HG03025 (cell line): Measurements from ENCODE around the gene ACP4.

ENCODE experiments used
- ATAC-seq: cut with Tn5 transposase; IDR thresholded peaks from one replicate; pipeline ENCODE4 v1.9.1; 2021; ENCODE audit warnings: mild to moderate bottlenecking, moderate library complexity; ENCODE audit not compliant: unreplicated experiment, low FRiP score

Gene ACP4

DNA sequence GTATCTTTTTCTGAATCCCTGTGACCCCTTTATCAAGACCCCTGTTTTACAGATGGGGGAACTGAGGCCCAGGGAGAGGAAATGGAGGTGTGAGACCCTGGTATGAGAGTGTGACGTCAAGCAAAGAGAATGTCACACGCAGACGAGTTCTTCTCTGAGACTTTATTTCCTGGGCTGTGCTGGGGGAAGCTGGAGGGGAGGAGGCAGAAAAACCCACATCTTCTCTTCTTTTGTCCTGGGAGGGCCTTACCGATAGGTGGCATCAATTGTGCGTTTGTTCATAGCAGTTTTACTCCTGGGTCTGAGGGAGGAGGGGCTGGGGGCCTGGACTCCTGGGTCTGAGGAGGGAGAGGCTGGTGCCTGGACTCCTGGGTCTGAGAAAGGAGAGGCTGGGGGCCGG is 48.0 kb downstream of the ACP4 start:
- ATAC-seq: no peak

DNA sequence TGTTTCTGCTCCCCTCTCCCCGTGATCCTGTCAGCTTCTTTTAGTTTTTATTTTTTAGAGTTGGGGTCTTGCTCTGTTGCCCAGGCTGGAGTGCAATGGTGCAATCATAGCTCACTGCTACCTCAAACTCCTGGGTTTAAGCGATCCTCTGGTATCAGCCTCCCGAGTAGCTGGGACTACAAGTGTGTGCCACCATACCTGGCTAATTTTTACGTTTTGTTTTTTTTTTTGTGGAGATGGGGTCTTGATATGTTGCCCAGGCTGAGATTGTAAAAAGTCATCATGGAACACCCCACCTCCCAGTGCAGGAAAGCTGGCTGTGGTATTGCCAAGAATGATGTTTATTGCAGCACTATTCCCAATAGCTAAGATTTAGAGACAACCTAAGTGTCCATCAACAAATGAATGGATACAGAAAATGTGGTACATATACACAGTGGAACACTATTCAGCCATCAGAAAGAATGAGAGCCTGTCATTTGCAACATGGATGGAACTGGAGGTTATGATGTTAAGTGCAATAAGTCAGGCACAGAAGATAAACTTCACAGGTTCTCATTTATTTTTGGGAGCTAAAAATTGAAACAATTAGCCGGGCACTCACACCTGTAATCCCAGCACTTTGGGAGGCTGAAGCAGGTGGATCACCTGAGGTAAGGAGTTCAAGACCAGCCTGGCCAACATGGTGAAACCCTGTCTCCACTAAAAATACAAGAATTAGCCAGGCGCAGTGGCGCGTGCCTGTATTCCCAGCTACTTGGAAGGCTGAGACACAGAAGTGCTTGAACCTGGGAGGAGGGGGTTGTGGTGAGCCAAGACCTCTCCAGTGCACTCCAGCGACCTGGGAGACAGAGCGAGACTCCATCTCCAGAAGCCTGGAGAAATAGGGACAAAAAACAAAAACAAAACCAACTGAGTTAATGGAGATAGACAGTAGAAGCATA is 49.8 kb downstream of the ACP4 start:
- ATAC-seq: no peak

DNA sequence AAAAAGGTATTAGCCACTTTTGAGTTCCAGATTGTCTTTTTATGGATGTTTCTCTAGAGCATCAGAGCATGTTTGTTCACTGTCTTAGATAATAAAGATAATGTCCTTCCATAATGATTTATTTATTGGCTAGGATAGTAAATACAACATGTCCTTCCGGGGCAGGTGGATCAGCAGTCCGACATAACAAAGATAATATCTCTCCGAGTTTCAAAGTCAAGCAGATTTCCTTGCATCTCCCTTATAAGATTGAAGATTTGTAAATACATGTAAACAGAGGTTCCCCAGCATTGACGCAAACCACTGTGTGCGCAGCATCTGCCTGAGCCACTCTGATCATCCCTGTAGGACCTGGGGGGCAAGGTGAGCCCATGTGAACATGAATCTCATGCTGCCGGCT is 51.9 kb downstream of the ACP4 start:
- no peak for ATAC-seq

DNA sequence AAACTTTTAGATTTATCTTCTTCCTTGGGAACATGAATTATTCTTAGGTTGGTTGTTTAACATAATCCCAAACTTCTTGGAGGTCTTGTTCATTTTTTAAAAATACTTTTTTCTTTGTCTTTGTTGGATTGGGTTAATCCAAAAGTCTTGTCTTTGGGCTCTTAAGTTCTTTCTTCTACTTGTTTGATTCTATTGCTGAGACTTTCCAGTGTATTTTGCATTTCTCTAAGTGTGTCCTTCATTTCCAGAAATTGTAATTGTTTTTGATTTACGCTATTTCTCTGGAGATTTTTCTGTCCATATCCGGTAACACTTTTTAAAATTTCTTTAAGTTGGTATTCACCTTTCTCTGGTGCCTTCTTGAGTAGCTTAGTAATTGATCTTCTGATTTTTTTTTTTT is 53.0 kb downstream of the ACP4 start:
- ATAC-seq: no peak

DNA sequence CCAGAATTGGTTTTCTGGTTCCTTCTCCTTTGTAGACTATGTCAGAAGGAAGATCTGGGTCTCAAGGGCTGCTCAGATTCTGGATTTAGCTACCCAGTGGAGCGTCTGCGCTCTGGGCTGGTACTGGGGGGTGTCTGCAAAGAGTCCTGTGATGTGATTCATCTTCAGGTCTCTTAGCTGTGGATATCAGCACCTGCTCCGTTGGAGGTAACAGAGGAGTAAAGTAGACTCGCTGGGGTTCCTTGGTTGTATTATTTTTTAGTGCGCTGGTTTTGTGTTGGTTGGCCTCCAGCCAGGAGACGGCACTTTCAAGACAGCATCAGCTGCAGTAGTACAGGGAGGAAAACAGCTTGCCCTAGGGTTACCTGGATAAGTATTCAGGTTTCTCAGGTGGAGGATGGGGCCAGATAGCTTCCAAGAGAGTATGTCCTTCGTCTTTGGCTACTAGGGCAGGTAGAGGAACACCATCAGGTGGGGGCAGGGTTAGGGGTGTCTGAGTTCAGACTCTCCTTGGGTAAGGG is 53.5 kb downstream of the ACP4 start:
- ATAC-seq: no peak

DNA sequence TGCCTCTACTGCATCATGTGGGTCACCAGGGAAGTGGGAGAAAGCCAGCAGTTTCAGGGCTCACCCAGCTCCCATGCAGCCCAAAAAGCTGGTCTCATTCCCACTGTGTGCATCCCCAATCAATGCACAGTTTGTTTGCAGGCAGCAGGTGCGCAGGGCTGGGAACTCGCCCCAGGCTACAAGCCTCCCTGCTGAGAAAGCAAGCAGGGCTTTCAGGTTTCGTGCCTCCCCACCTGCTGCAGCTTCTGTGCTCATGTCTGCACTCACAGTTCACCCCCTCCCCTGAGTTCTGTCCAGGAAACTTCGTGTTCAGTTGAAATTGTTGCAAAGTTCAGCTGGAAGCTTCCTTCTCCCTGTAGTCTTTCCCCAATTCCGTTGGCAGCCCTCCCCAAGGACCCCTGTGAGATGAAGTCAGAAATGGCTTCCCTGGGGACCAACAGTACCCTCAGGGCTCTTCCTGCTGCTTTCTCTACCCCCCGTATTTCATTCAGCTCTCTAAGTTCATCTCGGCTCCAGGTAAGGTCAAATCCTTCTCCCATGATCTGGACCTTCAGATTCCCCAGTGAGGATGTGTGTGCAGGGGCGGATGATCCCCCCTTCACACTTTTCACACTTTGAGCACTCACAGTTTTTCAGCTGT is 54.2 kb downstream of the ACP4 start:
- ATAC-seq: no peak
